Dermis blood vessel endothelial cell (primary cell): ENCODE measurements around the gene SMURF1. TPM values are rescaled to one million over a fixed set of nuclear protein-coding genes. Genes with fewer than 3 reads are reported as not detected.

Experiments
- DNase-seq: peaks from one replicate; pipeline ENCODE4 v3.0.0; 2010
- total RNA-seq: library from RNA; depleted of rRNA; stranded (reverse); fragments of >200 nt; gene quantifications from 2 replicates; pipeline ENCODE4 v1.2.3, GENCODE V29; 2014

The SMURF1 gene
- total RNA-seq, 1 donor from 2014 or later = 18.9 TPM

DNA sequence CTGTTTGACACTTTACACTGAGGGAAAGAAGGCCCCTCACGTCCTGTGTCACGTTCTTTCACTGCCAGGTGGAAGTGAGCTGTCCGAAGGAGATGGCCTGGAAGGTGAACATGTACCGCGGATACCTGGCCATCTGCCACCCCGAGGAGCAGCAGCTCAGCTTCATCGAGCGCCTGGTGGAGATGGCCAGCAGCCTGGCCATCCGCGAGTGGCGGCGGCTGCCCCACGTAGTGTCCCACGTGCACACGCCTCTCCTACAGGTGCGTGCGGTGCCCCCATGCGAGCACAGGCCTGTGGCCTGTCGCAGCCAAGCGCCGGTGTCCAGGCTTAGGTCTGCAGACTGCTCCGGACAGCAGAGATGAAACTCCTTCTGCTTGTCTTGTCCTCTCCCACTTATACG, 162.2 kb downstream of the SMURF1 start:
- DNase-seq = no peak

DNA sequence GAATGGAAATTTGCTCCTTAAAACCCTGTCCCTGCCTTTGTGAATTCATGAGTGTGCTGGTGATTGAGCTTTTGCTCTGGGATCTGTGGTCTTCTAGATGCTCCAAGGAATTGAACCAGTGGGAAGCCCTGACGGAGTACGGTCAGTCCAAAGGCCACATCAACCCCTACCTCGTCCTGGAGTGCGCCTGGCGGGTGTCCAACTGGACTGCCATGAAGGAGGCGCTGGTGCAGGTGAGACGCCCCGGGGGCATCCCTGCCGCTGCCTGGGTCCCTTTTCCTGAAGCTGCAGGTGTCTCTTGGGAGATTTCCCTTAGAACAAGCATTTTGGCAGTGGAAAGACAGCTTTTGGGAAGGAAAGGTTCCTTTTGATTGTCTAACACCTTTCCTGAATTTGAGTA, 165.2 kb downstream of the SMURF1 start:
- DNase-seq = no peak

Other genes starting within 250 kb of the SMURF1 start
- gene KPNA7, start 64.0 kb upstream of the SMURF1 start, total RNA-seq = not detected in 2 replicates
- 0.19 TPM in 1 of 2 replicates, not detected in the other for gene MYH16, start 128.7 kb upstream of the SMURF1 start, total RNA-seq
- 210 and 276 TPM in 2 replicates for gene ARPC1A, start 181.8 kb upstream of the SMURF1 start, total RNA-seq
- 464 and 901 TPM in 2 replicates for gene ARPC1B, start 230.6 kb upstream of the SMURF1 start, total RNA-seq